ENCODE measurements around the gene GRAP2.

- TF ChIP-seq CTCF (IDR thresholded peaks at IDR 0.05; ENCODE audit: control extremely low read depth in 1 of 3, insufficient read depth in 1 of 3, low read depth in 1 of 3, low read length in 3 of 3) (no peak), EZH2 (IDR thresholded peaks at IDR 0.05; ENCODE audit: low read depth, low read length, severe bottlenecking) (no peak), EP300 (IDR thresholded peaks at IDR 0.05; ENCODE audit: borderline replicate concordance in 1 of 2, low read depth in 2 of 2, low read length in 2 of 2) (no peak), USF2 (IDR thresholded peaks at IDR 0.05; ENCODE audit: low read length) (no peak), RBBP5 (IDR thresholded peaks at IDR 0.05; ENCODE audit: borderline replicate concordance, low read depth, low read length) (no peak)
Observed at GRCh38 chr22:39917776-39918495, 17.1 kb downstream of the GRAP2 start.

All from H1 (cell line).